HG03039 (cell line): Measurements from ENCODE around the gene ORC3.
"Not testable (repeated sequence)": the region's sequence is repeated elsewhere in the genome, so short reads cannot be mapped to it uniquely, and the experiment has no call there.

Source experiments
- ATAC-seq: cut with Tn5 transposase; IDR thresholded peaks from one replicate; pipeline ENCODE4 v1.9.1; 2021; ENCODE audit warnings: mild to moderate bottlenecking, moderate library complexity; ENCODE audit not compliant: unreplicated experiment

The ORC3 gene

DNA sequence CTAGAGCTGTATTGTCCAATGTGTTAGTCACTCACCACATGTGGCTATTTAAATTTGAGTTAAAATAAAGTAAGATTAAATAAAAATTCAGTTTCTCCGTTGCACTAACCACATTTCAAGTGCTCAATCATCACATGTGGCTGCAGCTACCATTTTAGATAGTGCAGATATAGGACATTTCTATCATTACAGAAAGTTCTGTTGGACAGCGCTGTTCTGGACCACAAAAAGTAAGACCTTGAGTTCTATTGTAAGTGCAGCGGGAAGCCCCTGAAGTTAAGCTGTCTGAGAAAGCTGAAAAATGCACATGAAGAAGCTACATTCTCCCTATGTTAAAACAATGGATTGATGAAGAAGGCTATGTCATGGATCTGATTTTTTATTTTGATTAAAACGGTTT is 1.1 kb downstream of the ORC3 start:
- ATAC-seq, result no peak

DNA sequence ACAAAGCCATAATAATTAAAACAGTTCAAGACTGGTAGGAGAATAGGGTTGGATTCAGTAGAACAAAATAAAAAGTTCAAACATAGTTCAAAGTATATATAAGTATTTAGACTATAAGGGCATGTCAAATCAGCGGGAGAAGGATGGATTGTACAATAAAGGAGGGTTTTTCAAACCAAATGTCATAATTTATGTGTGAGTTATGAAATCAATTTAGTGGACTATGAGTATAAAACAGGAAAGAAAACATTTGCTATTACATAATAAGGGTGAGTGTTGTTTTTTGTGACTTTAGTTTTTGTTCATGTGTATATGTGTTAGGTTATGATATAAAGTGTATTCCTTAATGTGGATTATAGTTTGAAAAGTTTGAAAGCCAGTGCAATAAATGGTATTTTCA is 10.6 kb downstream of the ORC3 start:
- ATAC-seq, result no peak

DNA sequence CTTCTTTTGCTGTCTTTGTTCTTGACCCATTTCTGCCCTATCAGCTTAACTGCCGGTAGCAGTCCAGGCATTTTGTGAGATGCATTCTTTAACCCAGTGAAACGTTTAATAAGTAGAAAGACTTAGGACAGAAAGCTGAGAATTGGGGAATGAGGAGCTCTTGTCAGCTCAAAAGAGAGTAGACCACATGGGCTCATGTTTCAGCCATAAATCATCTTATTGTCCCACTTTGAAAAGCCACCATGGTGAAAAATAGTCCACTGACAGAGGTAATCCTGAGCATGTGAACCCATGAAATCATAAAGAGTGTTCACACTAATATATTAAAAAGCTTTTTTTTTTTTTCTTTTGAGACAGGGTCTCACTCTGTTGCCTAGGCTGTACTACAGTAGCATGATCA is 16.3 kb downstream of the ORC3 start:
- no peak for ATAC-seq

DNA sequence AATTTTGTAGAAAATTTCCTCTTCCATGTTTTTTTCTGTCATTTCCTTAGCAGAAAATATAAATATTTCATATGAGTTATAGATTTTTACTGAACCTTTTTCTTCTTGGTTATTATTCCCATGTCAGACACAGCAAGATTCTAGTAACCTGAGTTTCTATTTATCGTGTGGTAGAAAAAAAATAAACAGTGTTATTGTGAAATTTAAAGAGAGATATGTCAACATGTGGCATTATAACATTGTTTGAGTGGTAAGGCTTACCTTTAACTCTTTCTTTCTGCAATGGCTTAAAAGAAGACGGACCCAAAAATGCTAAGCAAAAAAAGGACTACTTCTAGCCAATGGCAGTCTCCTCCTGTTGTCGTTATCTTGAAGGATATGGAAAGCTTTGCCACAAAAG is 18.9 kb downstream of the ORC3 start:
- no peak for ATAC-seq

DNA sequence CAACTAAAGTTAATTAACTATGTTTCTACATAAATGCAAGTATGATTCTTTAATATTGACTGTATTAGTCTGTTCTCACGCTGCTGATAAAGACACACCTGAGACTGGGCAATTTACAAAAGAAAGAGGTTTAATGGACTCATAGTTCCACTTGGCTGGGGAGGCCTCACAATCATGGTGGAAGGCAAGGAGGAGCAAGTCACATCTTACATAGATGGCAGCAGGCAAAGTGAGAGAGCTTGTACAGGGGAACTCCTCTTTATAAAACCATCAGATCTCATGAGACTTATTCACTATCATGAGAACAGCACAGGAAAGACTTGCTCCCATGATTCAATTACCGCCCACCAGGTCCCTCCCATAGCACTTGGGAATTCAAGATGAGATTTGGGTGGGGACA is 23.1 kb downstream of the ORC3 start:
- ATAC-seq, result not testable (repeated sequence)

DNA sequence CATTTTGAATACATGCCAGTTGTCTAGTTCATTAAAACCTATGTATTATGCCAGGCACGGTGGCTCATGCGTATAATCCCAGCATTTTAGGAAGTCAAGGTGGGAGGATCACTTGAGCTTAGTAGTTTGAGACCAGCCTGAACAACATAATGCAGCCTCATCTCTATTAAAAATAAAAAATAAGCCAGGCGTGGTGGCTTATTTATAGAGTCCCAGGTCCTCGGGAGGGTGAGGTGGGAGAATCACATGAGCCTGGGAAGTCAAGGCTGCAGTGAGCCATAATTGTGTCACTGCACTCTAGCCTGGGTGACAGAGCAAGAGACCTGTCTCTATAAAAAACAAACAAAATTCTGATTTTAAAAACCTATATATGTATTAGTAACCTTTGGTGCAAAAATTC is 27.5 kb downstream of the ORC3 start:
- ATAC-seq, result no peak

DNA sequence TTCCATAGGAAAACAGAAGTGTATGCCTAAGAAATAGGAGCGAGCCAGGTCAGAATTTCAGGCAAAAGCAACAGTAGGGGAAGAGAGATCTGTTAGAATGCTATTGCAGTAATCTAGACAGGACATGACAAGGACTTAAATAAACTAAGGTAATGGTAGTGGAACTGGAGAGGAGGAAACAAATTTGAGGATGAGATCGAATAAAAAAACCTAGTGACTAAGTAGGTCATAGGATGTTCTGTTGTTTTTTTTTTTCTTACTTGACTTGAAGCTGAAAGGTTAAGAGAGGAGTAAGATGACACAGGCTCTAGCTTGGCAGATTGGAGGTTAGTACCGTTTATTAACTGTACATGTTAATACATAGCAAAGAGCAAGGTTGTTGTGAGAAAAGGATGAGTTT is 28.6 kb downstream of the ORC3 start:
- ATAC-seq, result no peak

DNA sequence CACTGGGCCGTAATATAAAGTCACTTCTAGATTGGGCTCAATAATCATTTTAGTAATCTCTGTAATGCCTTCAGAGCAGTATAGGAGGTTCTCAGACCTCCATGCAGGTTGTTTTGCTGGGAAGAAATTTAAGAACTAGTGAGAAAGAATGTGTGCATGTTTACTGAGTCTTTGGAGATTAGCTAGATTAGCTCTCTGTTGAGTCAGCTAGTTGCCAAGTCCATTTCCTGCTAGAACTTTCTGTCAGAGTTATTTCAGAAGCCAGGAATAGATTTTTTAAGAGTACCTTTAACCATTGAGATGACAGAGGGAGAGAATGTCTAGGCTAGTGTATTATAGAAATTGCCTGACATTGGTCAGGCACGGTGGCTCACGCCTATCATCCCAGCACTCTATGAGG is 33.3 kb downstream of the ORC3 start:
- ATAC-seq, result no peak

DNA sequence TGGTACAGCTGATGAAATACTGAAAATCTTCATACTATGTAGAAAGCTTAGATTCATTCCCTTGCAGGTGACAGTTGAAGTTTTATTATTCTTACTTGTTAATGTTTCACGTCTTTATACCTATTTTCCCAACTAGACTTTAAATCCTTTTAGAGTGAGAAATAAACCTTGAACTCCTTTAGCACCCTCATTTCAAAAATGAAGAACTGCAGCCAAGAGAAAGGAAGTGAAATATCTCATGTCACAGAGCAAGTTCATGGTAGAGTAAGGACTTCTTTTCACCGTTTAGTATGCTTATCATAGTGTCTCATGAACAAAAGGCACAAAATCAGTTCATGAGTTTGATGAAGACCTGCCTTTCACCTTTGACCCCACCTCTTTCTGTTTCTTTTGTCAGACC is 38.5 kb downstream of the ORC3 start:
- ATAC-seq, result no peak

DNA sequence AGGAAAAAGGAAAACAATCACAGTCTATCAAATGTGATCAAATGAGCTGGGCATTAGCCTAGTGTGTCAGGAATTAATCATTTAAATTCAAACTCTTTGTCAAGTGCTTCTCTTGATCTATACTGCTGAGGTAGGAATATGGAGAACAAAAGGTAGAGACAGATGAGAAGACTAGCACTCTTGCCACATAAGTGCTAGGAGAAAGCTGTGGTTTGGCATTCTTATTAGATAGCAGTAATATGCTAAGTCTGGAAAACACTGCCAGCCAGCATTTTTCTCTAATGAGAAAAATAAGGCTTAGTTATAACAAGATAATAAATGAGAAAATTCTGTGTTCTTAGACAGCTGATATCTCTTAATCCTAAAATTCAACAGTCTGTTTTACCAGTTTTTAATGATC is 38.9 kb downstream of the ORC3 start:
- no peak for ATAC-seq

DNA sequence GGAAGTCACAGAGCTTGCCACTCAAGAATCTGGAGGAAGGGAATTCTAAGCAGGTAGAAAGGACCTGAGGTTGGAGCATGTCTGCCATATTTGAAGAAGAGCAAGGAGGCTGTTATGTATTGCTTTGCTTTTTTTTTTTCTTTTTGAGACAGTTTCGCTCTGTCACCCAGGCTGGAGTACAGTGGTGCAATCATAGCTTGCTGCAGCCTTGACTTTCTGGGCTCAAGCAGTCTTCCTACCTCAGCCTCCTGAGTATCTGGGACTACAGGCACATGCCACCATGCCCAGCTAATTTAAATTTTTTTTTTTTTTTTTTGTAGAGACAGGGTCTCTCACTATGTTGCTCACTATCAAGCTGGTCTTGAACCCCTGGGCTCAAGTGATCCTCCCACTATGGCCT is 40.8 kb downstream of the ORC3 start:
- ATAC-seq, result no peak

DNA sequence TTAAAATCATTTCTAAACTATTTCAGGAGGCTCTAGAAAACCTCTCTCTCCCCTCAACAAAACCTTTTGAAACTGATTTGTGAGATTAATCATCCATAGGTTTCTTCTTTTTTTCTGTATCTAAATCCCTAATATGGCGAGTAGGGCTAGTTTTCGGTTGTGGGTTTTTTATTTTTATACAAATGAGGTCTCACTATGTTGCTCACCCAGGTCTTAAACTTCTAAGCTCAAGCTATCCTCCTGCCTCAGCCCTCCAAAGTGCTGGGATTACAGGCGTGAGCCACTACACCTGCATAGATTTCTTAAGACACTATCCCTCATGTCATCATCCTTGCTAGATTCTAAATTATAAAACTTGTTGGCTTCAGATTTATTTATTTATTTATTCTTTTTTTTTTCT is 43.9 kb downstream of the ORC3 start:
- no peak for ATAC-seq

DNA sequence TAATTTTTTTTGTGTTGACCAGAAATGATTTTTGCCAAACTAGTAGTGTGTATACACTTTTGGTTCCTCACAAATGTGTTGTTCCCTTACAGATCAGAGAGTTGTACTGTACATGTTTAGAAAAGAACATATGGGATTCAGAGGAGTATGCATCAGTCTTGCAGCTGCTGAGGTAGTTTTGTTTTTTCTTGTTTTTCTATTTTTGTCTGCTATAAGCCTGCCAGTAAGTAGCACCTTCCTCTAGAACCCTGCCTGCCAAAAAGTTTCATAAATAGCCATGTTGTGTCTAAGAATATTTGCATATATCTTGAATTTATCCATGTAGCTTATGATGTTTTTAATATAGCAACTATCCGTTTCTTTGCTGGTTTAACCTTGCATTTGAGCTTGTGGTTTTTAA is 46.4 kb downstream of the ORC3 start:
- ATAC-seq, result no peak

DNA sequence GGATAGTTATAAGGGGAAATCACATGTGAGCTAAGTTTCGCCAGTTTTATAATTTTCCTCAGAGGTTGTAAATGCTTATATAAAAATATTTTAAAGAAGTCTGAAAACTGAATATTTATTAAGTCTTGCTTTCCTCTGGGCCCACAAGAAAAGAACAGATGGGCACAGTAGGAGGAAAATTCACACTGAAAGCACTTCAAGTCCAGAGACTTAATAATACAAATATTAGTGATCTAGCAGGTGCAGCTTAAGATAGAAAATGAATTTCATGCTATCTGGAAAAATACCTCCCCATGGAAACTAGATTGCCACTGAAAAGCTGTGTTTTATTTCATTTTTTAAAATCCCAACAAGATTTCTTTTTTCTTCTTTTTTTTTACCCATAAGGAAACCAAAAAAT is 47.2 kb downstream of the ORC3 start:
- ATAC-seq, result no peak

DNA sequence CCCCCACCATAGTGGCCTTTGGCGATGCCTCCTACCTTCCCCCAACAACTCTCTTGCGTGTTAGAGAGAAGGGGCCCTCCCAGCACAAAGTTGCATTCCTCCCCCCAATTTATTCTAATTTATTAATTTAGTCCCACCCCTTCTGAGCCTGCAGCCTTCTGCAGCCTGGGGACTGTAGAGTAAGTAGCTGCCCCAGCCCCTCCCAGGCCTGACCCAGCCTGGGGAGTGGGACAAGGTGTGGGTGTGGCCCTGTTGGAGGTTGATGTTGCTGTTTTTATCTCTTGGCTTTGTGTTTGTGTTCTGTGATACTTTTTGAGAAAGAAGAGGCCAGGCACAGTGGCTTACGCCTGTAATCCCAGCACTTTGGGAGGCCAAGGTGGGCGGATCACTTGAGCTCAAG is 49.4 kb downstream of the ORC3 start:
- no peak for ATAC-seq

DNA sequence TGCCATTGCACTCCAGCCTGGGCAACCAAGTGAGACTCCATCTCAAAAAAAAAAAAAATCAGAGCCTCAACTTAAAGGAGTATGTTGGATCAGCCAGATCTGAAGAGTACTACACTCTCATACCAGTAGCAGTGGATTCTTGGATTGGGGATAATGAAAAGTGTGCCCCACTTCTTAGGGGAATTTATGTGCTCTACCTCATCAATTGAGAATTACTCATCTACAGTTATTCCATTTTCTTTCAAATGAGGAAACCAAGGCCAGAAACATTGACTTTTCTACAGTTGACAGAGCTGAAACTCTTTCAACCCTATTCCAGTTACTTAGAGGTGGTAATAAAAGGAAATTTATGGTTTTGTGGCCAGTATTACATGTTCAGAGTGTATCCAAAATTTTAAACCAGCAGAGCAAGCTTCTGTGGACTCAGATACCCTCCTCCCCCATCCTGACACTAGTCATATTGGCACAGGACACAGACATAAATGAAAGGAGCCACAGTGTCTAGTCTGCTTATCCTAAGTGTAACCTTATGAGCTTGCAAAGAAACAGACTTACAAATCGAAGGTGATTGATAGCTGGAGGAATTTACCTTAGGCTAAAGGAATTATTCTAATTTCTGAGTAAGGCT is 51.2 kb downstream of the ORC3 start:
- no peak for ATAC-seq

DNA sequence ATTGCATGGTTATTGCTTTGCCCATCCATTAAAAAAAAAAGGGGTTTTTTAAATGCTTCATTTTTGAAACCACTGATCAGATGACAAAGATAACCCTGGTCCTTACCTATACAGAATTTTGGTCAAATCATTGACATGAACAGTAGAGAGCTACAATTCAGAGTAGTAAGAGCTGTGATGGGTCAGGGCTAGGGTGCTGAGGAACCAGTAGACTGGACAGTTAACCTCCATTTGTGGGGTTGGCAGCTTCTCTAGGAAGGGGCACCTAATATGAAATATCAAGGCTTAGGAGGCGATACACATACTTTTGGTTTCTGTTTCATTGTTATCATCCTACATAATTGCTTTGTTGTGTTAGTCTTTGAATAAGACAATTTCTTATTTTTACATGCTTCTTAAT is 55.1 kb downstream of the ORC3 start:
- ATAC-seq, result no peak

DNA sequence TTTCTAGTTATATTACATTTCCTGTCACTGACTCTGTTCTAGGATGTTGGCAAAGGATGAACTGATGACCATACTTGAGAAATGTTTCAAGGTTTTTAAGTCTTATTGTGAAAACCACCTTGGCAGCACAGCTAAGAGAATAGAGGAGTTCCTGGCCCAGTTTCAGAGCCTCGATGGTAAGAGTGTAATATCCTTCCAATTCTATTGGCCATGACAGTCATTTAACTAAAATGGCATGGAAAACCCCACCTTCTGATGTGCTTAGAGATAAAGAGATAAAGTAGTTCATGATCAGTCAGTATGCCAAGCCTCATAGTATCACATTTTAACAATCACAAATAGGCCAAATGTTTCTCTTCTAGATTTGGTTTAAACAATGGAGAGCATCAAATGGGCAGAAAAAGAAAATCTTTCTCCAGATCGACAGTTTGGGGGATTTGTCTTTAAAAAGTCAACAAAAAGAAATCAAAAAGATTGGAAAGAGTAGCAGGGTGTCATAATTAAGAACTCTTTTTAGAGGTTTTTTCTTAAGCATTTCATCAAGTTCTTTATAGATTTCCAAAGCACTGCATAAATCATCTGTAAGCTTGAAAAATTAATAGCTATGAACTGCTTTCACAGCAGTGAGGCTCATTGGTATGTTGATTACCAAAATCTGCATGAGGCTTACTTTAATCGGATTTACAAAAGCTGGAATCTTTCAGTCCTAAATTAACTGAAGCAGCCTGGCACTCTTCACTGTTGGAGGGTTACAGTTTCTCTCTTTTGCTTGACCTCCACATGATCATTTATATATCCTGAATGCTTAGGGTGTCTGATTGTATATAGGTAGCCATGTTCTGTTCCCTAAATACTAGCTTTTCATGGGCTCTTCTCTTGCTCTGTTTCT is 63.4 kb downstream of the ORC3 start:
- no peak for ATAC-seq

DNA sequence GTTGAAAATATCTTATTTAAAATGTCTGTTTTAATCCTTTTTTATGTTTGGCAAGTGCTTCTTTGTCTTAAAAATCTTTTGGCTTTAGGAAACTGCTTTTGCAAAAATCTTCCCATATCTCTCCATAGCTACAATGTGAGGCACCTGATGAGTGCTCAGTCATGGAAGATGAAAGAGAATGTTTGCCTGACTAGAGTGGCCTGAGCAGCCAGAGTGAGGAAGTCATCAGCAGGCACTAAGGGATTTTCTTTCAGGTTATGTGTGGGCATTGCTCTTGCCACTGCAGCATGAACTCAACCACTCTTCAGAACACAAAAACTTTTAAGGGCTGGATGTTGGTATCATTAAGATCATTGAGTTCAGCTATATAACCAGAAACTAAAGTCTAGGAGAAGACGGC is 64.2 kb downstream of the ORC3 start:
- no peak for ATAC-seq

DNA sequence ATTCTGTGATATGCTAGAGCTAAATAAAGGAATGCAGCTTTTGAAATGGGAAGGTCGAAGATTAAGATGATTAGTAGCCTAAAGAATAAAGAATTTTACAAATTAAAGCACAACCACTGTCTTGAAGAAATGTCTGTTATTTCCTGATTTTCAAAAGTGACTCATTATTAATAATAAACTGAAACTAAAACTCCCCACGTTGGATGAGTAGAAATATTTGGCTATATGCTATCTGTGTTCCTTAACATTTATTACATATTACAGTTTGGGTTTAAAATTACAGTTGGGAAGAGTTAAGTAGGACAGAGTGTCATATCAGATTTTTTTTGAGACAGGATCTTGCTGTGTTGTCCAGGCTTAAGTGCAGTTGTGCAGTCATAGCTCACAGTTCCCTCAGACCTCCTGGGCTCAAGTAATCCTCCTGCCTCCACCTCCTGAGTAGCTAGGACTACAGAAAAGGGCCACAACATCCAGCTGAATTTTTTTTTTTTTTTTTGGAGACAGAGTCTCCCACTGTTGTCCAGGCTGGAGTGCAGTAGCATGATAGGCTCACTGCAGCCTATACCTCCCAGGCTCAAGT is 65.0 kb downstream of the ORC3 start:
- ATAC-seq, result no peak

DNA sequence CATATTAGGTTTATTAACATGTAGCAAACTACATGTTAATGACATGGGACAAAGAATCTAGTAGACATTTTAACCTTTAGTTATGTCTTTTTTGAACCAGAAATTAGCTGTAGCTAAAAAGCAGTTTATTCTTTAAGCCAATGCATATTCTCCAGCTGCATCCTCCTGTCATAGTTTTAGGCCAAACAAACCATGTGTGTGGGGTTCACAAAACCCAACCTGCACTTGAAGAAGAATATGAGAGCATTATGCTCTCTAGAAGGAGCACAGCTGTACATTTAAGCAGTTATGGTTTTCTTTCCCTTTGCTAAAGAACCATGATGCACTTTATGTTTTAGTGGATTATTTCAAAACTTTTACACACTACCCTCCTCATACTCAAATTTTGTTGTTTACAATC is 65.9 kb downstream of the ORC3 start:
- no peak for ATAC-seq

DNA sequence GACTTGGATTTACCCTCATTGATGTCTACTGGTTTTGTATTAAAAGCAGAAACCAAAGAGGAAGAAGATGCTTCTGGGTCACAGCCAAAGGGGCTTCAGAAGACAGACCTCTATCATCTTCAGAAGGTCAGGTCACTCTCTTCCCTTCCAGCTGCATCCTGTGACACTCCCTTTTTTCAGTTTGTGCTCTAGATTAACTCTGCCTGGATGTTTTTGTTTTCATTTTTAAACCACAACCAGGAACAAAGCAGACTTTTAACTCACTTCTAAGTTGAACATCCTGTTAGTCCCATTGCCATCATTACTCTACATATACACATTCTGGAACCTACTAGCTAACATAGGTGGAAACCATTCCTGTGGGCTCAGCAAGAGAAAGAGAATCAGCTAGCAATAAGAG is 66.9 kb downstream of the ORC3 start:
- ATAC-seq, result no peak
